ENCODE measurements around the gene OR6F1. TPM values are rescaled to one million over a fixed set of nuclear protein-coding genes. Genes with fewer than 3 reads are reported as not detected.
"Not testable (repeated sequence)": the region's sequence is repeated elsewhere in the genome, so short reads cannot be mapped to it uniquely, and the experiment has no call there.

OR6F1 gene
- total RNA-seq, 1 experiment from 2014 or later: not detected

GRCh38 chr1:247746391-247746935 is 30.0 kb upstream of the OR6F1 start (continued):
- no peak for TF ChIP-seq ZNF281 (CRISPR knock-in tag; IDR thresholded peaks at IDR 0.05)
- TF ChIP-seq, protein P1, sequence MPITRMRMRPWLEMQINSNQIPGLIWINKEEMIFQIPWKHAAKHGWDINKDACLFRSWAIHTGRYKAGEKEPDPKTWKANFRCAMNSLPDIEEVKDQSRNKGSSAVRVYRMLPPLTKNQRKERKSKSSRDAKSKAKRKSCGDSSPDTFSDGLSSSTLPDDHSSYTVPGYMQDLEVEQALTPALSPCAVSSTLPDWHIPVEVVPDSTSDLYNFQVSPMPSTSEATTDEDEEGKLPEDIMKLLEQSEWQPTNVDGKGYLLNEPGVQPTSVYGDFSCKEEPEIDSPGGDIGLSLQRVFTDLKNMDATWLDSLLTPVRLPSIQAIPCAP (CRISPR knock-in tag; IDR thresholded peaks at IDR 0.05): no peak
- TF ChIP-seq, protein P2, sequence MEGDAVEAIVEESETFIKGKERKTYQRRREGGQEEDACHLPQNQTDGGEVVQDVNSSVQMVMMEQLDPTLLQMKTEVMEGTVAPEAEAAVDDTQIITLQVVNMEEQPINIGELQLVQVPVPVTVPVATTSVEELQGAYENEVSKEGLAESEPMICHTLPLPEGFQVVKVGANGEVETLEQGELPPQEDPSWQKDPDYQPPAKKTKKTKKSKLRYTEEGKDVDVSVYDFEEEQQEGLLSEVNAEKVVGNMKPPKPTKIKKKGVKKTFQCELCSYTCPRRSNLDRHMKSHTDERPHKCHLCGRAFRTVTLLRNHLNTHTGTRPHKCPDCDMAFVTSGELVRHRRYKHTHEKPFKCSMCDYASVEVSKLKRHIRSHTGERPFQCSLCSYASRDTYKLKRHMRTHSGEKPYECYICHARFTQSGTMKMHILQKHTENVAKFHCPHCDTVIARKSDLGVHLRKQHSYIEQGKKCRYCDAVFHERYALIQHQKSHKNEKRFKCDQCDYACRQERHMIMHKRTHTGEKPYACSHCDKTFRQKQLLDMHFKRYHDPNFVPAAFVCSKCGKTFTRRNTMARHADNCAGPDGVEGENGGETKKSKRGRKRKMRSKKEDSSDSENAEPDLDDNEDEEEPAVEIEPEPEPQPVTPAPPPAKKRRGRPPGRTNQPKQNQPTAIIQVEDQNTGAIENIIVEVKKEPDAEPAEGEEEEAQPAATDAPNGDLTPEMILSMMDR (IDR thresholded peaks at IDR 0.05): no peak

GRCh38 chr1:247742215-247742760 is 25.8 kb upstream of the OR6F1 start:
- H3K4me3 Mint-ChIP-seq; H3K36me3 Mint-ChIP-seq; CTCF ChIA-PET; H3K27ac Mint-ChIP-seq; ATAC-seq; H3K4me1 Mint-ChIP-seq; H3K27me3 Mint-ChIP-seq (ENCODE audit: low read depth); POLR2A ChIA-PET; DNase-seq (ENCODE audit: low spot score): not testable (repeated sequence)
- H3K9me3 Mint-ChIP-seq: peaks cover 49% of the 10 kb centered on the region

- Mint-ChIP-seq H3K27me3 (ENCODE audit: low read depth) (no peaks in the 10 kb centered on the region), H3K27ac (no peak overlapping the region), H3K9me3 (peaks cover 49% of the 10 kb centered on the region), H3K4me1 (no peaks in the 10 kb centered on the region), H3K36me3 (peaks cover 3% of the 10 kb centered on the region; the same call in 1 of the 2 replicates), H3K4me3 (no peak overlapping the region)
- POLR2A ChIA-PET: no interaction called here
- DNase-seq (ENCODE audit: low spot score) (no peak), ATAC-seq (no peak)
- CTCF ChIA-PET: no interaction called here
- TF ChIP-seq GABPB1 (CRISPR knock-in tag; IDR thresholded peaks at IDR 0.05) (no peak), NR3C1 (CRISPR knock-in tag; conservative IDR thresholded peaks at IDR 0.05; ENCODE audit: low read depth) (no peak), ZBTB21 (CRISPR knock-in tag; IDR thresholded peaks at IDR 0.05; ENCODE audit: borderline replicate concordance) (no peak), NFYB (CRISPR knock-in tag; conservative IDR thresholded peaks at IDR 0.05; ENCODE audit: low read depth) (no peak), ZNF219 (CRISPR knock-in tag; IDR thresholded peaks at IDR 0.05; ENCODE audit: borderline replicate concordance) (no peak), NR1H2 (CRISPR knock-in tag; IDR thresholded peaks at IDR 0.05) (no peak), HMGA2 (CRISPR knock-in tag; IDR thresholded peaks at IDR 0.05) (no peak), ESRRA (CRISPR knock-in tag; IDR thresholded peaks at IDR 0.05; ENCODE audit: borderline replicate concordance) (no peak)
- TF ChIP-seq, protein P3, sequence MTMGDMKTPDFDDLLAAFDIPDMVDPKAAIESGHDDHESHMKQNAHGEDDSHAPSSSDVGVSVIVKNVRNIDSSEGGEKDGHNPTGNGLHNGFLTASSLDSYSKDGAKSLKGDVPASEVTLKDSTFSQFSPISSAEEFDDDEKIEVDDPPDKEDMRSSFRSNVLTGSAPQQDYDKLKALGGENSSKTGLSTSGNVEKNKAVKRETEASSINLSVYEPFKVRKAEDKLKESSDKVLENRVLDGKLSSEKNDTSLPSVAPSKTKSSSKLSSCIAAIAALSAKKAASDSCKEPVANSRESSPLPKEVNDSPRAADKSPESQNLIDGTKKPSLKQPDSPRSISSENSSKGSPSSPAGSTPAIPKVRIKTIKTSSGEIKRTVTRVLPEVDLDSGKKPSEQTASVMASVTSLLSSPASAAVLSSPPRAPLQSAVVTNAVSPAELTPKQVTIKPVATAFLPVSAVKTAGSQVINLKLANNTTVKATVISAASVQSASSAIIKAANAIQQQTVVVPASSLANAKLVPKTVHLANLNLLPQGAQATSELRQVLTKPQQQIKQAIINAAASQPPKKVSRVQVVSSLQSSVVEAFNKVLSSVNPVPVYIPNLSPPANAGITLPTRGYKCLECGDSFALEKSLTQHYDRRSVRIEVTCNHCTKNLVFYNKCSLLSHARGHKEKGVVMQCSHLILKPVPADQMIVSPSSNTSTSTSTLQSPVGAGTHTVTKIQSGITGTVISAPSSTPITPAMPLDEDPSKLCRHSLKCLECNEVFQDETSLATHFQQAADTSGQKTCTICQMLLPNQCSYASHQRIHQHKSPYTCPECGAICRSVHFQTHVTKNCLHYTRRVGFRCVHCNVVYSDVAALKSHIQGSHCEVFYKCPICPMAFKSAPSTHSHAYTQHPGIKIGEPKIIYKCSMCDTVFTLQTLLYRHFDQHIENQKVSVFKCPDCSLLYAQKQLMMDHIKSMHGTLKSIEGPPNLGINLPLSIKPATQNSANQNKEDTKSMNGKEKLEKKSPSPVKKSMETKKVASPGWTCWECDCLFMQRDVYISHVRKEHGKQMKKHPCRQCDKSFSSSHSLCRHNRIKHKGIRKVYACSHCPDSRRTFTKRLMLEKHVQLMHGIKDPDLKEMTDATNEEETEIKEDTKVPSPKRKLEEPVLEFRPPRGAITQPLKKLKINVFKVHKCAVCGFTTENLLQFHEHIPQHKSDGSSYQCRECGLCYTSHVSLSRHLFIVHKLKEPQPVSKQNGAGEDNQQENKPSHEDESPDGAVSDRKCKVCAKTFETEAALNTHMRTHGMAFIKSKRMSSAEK (CRISPR knock-in tag; IDR thresholded peaks at IDR 0.05; ENCODE audit: borderline replicate concordance): no peak
- TF ChIP-seq, protein P4, sequence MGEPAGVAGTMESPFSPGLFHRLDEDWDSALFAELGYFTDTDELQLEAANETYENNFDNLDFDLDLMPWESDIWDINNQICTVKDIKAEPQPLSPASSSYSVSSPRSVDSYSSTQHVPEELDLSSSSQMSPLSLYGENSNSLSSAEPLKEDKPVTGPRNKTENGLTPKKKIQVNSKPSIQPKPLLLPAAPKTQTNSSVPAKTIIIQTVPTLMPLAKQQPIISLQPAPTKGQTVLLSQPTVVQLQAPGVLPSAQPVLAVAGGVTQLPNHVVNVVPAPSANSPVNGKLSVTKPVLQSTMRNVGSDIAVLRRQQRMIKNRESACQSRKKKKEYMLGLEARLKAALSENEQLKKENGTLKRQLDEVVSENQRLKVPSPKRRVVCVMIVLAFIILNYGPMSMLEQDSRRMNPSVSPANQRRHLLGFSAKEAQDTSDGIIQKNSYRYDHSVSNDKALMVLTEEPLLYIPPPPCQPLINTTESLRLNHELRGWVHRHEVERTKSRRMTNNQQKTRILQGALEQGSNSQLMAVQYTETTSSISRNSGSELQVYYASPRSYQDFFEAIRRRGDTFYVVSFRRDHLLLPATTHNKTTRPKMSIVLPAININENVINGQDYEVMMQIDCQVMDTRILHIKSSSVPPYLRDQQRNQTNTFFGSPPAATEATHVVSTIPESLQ (CRISPR knock-in tag; IDR thresholded peaks at IDR 0.05): no peak
- TF ChIP-seq, protein P5, sequence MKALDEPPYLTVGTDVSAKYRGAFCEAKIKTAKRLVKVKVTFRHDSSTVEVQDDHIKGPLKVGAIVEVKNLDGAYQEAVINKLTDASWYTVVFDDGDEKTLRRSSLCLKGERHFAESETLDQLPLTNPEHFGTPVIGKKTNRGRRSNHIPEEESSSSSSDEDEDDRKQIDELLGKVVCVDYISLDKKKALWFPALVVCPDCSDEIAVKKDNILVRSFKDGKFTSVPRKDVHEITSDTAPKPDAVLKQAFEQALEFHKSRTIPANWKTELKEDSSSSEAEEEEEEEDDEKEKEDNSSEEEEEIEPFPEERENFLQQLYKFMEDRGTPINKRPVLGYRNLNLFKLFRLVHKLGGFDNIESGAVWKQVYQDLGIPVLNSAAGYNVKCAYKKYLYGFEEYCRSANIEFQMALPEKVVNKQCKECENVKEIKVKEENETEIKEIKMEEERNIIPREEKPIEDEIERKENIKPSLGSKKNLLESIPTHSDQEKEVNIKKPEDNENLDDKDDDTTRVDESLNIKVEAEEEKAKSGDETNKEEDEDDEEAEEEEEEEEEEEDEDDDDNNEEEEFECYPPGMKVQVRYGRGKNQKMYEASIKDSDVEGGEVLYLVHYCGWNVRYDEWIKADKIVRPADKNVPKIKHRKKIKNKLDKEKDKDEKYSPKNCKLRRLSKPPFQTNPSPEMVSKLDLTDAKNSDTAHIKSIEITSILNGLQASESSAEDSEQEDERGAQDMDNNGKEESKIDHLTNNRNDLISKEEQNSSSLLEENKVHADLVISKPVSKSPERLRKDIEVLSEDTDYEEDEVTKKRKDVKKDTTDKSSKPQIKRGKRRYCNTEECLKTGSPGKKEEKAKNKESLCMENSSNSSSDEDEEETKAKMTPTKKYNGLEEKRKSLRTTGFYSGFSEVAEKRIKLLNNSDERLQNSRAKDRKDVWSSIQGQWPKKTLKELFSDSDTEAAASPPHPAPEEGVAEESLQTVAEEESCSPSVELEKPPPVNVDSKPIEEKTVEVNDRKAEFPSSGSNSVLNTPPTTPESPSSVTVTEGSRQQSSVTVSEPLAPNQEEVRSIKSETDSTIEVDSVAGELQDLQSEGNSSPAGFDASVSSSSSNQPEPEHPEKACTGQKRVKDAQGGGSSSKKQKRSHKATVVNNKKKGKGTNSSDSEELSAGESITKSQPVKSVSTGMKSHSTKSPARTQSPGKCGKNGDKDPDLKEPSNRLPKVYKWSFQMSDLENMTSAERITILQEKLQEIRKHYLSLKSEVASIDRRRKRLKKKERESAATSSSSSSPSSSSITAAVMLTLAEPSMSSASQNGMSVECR (CRISPR knock-in tag; IDR thresholded peaks at IDR 0.05; ENCODE audit: borderline replicate concordance): no peak
These were observed 25.3 kb upstream of the OR6F1 start for GRCh38 chr1:247741756-247742155.

All from WTC11 (cell line).